Choroid plexus epithelial cell (primary cell): ENCODE data around the gene FZR1.

Source experiments
- DNase-seq: peaks from one replicate; pipeline ENCODE4 v3.0.0-alpha.2; 2010; ENCODE audit warnings: low read depth
- H3K4me3 ChIP-seq: 2 replicates; pipeline ENCODE4 v1.5.1; 2011; ENCODE audit warnings: low read depth, mild to moderate bottlenecking, control low read depth, low read length, moderate library complexity
- CTCF ChIP-seq: conservative IDR thresholded peaks from 2 replicates; pipeline ENCODE4 v1.5.1; 2011; ENCODE audit warnings: low read depth, mild to moderate bottlenecking, control low read depth, inconsistent platforms, low read length, moderate library complexity

Gene FZR1

GRCh38 chr19:3496392-3497273 is 9.5 kb upstream of the FZR1 start:
- no peak for DNase-seq
- H3K4me3 ChIP-seq, result no peak overlapping the region
- TF ChIP-seq CTCF, result no peak

GRCh38 chr19:3497757-3498520 is 8.2 kb upstream of the FZR1 start:
- TF ChIP-seq CTCF, result no peak
- no peak overlapping the region for H3K4me3 ChIP-seq
- DNase-seq, result no peak

GRCh38 chr19:3499738-3500428 is 6.2 kb upstream of the FZR1 start:
- H3K4me3 ChIP-seq, result peak overlapping the region; percentile 93
- DNase-seq, result no peak
- no peak for TF ChIP-seq CTCF

- DNase-seq, result peak; percentile 98
- peak within 1 kb of the TSS; percentile 93 for H3K4me3 ChIP-seq
- TF ChIP-seq CTCF, result no peak
Observed at GRCh38 chr19:3500429-3501101, 5.5 kb upstream of the FZR1 start, which contains the start of gene DOHH. TSS of gene DOHH (minus strand) at chr19:3500674. CDS start at chr19:3496814, 3,860 bp downstream.

- no peak overlapping the region for H3K4me3 ChIP-seq
- no peak for TF ChIP-seq CTCF
- no peak for DNase-seq
Observed at GRCh38 chr19:3501780-3502179, 4.3 kb upstream of the FZR1 start.

GRCh38 chr19:3503036-3503572 is 3.0 kb upstream of the FZR1 start:
- peak; percentile 46 for DNase-seq
- no peak for TF ChIP-seq CTCF
- H3K4me3 ChIP-seq, result no peak overlapping the region
